RWPE2 (cell line): ENCODE data around the gene NT5M.
"Not testable (repeated sequence)": the region's sequence is repeated elsewhere in the genome, so short reads cannot be mapped to it uniquely, and the experiment has no call there.

Experiments used
- ATAC-seq: fragments of 200-7000 bp; cut with Tn5 transposase; 3 replicates; pipeline ENCODE4 v1.9.1; 2021; ENCODE audit warnings: low read depth
- DNase-seq: peaks from one replicate; pipeline ENCODE4 v3.0.0-alpha.2; 2020; ENCODE audit warnings: low spot score
- H3K27ac ChIP-seq: fragments of 450-650 bp; 2 replicates; pipeline ENCODE4 v1.5.1; 2017; ENCODE audit warnings: mild to moderate bottlenecking; ENCODE audit not compliant: poor library complexity, severe bottlenecking
- H3K27me3 ChIP-seq: fragments of 250-450 bp; sonication (Bioruptor Pico); 2 replicates; pipeline ENCODE4 v1.5.1; 2021; ENCODE audit warnings: mild to moderate bottlenecking, moderate library complexity; ENCODE audit not compliant: insufficient read depth, poor library complexity, severe bottlenecking
- H3K36me3 ChIP-seq: fragments of 250-450 bp; sonication (Bioruptor Pico); 2 replicates; pipeline ENCODE4 v1.5.1; 2020; ENCODE audit warnings: low read depth, mild to moderate bottlenecking, moderate library complexity
- H3K4me1 ChIP-seq: fragments of 250-450 bp; sonication (Bioruptor Pico); 2 replicates; pipeline ENCODE4 v1.5.1; 2021; ENCODE audit warnings: mild to moderate bottlenecking, moderate library complexity; ENCODE audit not compliant: insufficient read depth, poor library complexity, severe bottlenecking
- H3K4me3 ChIP-seq: fragments of 250-450 bp; sonication (Bioruptor Pico); 2 replicates; pipeline ENCODE4 v1.5.1; 2021; ENCODE audit warnings: mild to moderate bottlenecking, moderate library complexity; ENCODE audit not compliant: severe bottlenecking
- H3K9me3 ChIP-seq: fragments of 250-450 bp; sonication (Bioruptor Pico); 2 replicates; pipeline ENCODE4 v1.5.1; 2021; ENCODE audit warnings: mild to moderate bottlenecking, moderate library complexity; ENCODE audit not compliant: severe bottlenecking
- TF ChIP-seq, protein P1 (sequence below): fragments of 450-650 bp; IDR thresholded peaks from one replicate; pipeline ENCODE4 v1.5.1; 2017; ENCODE audit warnings: mild to moderate bottlenecking, moderate library complexity; ENCODE audit not compliant: poor library complexity, severe bottlenecking

NT5M gene

GRCh38 chr17:17258011-17258410, 45.2 kb upstream of the NT5M start:
- ATAC-seq, result no peak
- TF ChIP-seq, protein P1, sequence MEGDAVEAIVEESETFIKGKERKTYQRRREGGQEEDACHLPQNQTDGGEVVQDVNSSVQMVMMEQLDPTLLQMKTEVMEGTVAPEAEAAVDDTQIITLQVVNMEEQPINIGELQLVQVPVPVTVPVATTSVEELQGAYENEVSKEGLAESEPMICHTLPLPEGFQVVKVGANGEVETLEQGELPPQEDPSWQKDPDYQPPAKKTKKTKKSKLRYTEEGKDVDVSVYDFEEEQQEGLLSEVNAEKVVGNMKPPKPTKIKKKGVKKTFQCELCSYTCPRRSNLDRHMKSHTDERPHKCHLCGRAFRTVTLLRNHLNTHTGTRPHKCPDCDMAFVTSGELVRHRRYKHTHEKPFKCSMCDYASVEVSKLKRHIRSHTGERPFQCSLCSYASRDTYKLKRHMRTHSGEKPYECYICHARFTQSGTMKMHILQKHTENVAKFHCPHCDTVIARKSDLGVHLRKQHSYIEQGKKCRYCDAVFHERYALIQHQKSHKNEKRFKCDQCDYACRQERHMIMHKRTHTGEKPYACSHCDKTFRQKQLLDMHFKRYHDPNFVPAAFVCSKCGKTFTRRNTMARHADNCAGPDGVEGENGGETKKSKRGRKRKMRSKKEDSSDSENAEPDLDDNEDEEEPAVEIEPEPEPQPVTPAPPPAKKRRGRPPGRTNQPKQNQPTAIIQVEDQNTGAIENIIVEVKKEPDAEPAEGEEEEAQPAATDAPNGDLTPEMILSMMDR, result no peak
- no peaks in the 10 kb centered on the region for H3K4me1 ChIP-seq
- H3K9me3 ChIP-seq, result no peaks in the 10 kb centered on the region
- peaks cover 87% of the 10 kb centered on the region for H3K36me3 ChIP-seq
- H3K27ac ChIP-seq, result no peak overlapping the region
- H3K27me3 ChIP-seq, result no peaks in the 10 kb centered on the region
- H3K4me3 ChIP-seq, result no peak overlapping the region
- no peak for DNase-seq

GRCh38 chr17:17258998-17259397, 44.2 kb upstream of the NT5M start:
- Histone ChIP-seq H3K36me3 (peaks cover 82% of the 10 kb centered on the region), H3K27ac (no peak overlapping the region), H3K27me3 (no peaks in the 10 kb centered on the region), H3K9me3 (no peaks in the 10 kb centered on the region), H3K4me3 (no peak overlapping the region), H3K4me1 (no peaks in the 10 kb centered on the region)
- TF ChIP-seq, protein P1, result no peak
- no peak for ATAC-seq
- DNase-seq, result no peak

DNA sequence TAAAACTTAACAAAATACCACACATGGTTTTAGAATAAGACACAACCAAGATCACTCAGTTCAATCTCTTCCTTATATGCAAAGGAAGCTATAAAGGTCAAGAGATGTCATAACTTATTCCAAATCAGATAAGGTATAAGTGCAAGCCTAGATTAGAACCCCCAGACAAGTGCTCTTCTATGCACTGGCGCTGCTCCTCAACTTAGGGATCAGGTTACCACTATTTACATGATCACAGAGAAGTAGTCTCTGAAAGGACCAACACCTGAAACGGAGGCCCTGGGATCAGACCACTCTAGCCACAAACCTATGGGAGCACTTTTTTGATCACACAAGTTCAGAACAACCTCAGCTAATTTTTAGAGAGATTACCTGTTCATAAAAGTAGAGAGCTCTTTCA, 38.7 kb upstream of the NT5M start:
- Histone ChIP-seq H3K9me3 (no peaks in the 10 kb centered on the region), H3K4me3 (no peak overlapping the region), H3K36me3 (peaks cover 84% of the 10 kb centered on the region), H3K27ac (no peak overlapping the region), H3K27me3 (no peaks in the 10 kb centered on the region), H3K4me1 (no peaks in the 10 kb centered on the region)
- TF ChIP-seq, protein P1, result no peak
- ATAC-seq (no peak), DNase-seq (no peak)

GRCh38 chr17:17269926-17270773, 33.0 kb upstream of the NT5M start:
- TF ChIP-seq, protein P1, result peak; percentile 26
- Histone ChIP-seq H3K36me3 (peaks cover 80% of the 10 kb centered on the region), H3K27ac (no peak overlapping the region), H3K27me3 (no peaks in the 10 kb centered on the region), H3K9me3 (no peaks in the 10 kb centered on the region), H3K4me3 (no peak overlapping the region), H3K4me1 (no peaks in the 10 kb centered on the region)
- DNase-seq, result no peak
- ATAC-seq, result no peak

GRCh38 chr17:17275971-17276370, 27.2 kb upstream of the NT5M start:
- TF ChIP-seq, protein P1, result no peak
- no peak for ATAC-seq
- peaks cover 56% of the 10 kb centered on the region for H3K36me3 ChIP-seq
- H3K4me3 ChIP-seq, result no peak overlapping the region
- no peaks in the 10 kb centered on the region for H3K27me3 ChIP-seq
- H3K27ac ChIP-seq, result no peak overlapping the region
- H3K4me1 ChIP-seq, result peaks cover 8% of the 10 kb centered on the region
- DNase-seq, result no peak
- H3K9me3 ChIP-seq, result no peaks in the 10 kb centered on the region

GRCh38 chr17:17277431-17277830, 25.7 kb upstream of the NT5M start:
- not testable (repeated sequence) for H3K4me3 ChIP-seq, ATAC-seq, H3K9me3 ChIP-seq, H3K27me3 ChIP-seq, DNase-seq, H3K27ac ChIP-seq
- H3K36me3 ChIP-seq, result peaks cover 47% of the 10 kb centered on the region
- peaks cover 13% of the 10 kb centered on the region for H3K4me1 ChIP-seq
